GM12892 (cell line): ENCODE results near the gene LRSAM1.

Experiments
- POLR2A ChIP-seq: IDR thresholded peaks from 2 replicates; pipeline ENCODE4 v1.6.1; 2011; ENCODE audit warnings: low read depth, low read length, control low read depth
- POLR2AphosphoS5 ChIP-seq: IDR thresholded peaks from 2 replicates; pipeline ENCODE4 v1.6.1; 2011; ENCODE audit warnings: low read depth, low read length, control low read depth

DNA sequence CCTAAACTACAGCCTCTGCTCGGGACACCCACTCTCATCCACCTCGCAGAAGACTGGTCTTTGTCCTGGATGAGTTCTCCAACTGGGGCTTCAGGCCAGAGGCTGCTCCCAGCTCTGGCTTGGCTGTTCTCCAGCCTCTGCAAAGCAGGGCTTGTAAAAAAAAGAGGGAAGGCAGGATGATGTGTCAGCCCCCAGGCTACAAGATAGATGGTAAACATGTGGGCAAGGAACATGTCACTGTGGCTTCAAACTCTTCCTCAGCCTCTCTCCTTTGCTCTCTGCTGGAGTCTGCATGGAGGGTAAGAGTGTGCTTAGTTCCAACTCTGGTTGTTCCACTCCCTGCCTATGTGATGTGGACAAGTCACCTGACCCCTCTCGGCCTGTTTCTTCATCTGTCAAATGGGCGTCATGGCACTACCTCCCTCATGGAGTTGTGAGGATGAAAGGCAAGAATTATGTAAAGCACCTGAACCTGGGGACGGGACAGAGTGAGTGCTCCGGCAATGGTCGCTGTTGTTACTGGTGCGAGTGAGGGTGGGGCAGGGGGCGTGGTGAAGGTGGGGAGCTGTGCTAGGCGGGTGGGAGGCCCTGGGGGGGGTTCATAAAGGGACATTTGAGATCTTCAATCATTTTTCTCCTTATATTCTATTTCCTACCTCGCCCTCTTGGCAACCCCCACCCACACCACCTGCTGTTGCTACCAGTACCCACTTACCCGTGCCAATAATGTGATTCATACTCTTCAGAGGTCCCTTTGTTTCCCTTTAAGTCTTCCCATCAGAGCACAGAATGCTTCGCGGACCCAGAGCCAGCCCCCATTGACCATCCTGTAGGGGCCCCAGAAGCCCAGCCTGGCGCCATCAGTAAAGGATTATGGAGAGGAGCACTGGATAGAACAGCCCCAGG is 33.9 kb upstream of the LRSAM1 start:
- TF ChIP-seq POLR2AphosphoS5 = no peak
- no peak for TF ChIP-seq POLR2A
